Mesenchymal stem cell (in vitro differentiated cells and primary cell): ENCODE measurements around the gene ALAD.

ENCODE experiments used
- DNase-seq: peaks from one replicate; pipeline ENCODE4 v3.0.0-alpha.2; 2013
- H2AFZ ChIP-seq: one replicate; pipeline ENCODE4 v1.6.1; 2013; ENCODE audit warnings: low read depth, mild to moderate bottlenecking, control low read depth, inconsistent platforms, low read length, moderate library complexity
- H2AK5ac ChIP-seq: 2 replicates; pipeline ENCODE4 v1.6.1; 2013; ENCODE audit warnings: low read length, moderate library complexity, mild to moderate bottlenecking, inconsistent platforms; ENCODE audit not compliant: severe bottlenecking
- H2BK120ac ChIP-seq: one replicate; pipeline ENCODE4 v1.6.1; 2013; ENCODE audit warnings: low read depth, mild to moderate bottlenecking, inconsistent platforms, low read length, moderate library complexity
- H2BK12ac ChIP-seq, 2 experiments: one replicate each; pipeline ENCODE4 v1.6.1; 2013; ENCODE audit warnings: inconsistent platforms in 2 of 2, low read length in 2 of 2, mild to moderate bottlenecking in 2 of 2, moderate library complexity in 2 of 2, control low read depth in 1 of 2
- H2BK15ac ChIP-seq: one replicate; pipeline ENCODE4 v1.6.1; 2013; ENCODE audit warnings: mild to moderate bottlenecking, low read depth, inconsistent platforms; ENCODE audit not compliant: poor library complexity, severe bottlenecking
- H2BK5ac ChIP-seq: 2 replicates; pipeline ENCODE4 v1.6.1; 2013; ENCODE audit warnings: low read depth, mild to moderate bottlenecking, low read length, control low read depth, inconsistent platforms; ENCODE audit not compliant: poor library complexity, severe bottlenecking
- H3K14ac ChIP-seq, 2 experiments: one replicate each; pipeline ENCODE4 v1.6.1; 2013; ENCODE audit warnings: inconsistent platforms in 2 of 2, low read length in 2 of 2, control low read depth in 1 of 2, mild to moderate bottlenecking in 1 of 2, moderate library complexity in 1 of 2
- H3K18ac ChIP-seq, 2 experiments: one replicate each; pipeline ENCODE4 v1.6.1; 2013; ENCODE audit warnings: inconsistent platforms in 2 of 2, low read length in 2 of 2, control low read depth in 1 of 2, low read depth in 1 of 2, mild to moderate bottlenecking in 1 of 2
- H3K23ac ChIP-seq, 2 experiments: one replicate each; pipeline ENCODE4 v1.6.1; 2013; ENCODE audit warnings: inconsistent platforms in 2 of 2, low read length in 2 of 2, mild to moderate bottlenecking in 2 of 2, moderate library complexity in 2 of 2, control low read depth in 1 of 2
- H3K27ac ChIP-seq: 2 replicates; pipeline ENCODE4 v1.5.1; 2013; ENCODE audit warnings: mild to moderate bottlenecking, moderate library complexity, low read length, control low read depth, inconsistent platforms; ENCODE audit not compliant: poor library complexity, severe bottlenecking
- H3K27me3 ChIP-seq, 2 experiments: 2 replicates each; pipeline versions ENCODE4 v1.6.1 to v1.7.0; 2013; ENCODE audit warnings: low read length in 2 of 2, mild to moderate bottlenecking in 2 of 2, moderate library complexity in 2 of 2, control low read depth in 1 of 2, inconsistent platforms in 1 of 2; ENCODE audit not compliant: control insufficient read depth in 1 of 2, insufficient read depth in 1 of 2
- H3K36me3 ChIP-seq, 2 experiments: 2 replicates each; pipeline versions ENCODE4 v1.6.1 to v1.7.0; 2013; ENCODE audit warnings: low read length in 2 of 2, control low read depth in 1 of 2, inconsistent platforms in 1 of 2, low read depth in 1 of 2, mild to moderate bottlenecking in 1 of 2; ENCODE audit not compliant: insufficient read depth in 2 of 2, control insufficient read depth in 1 of 2
- H3K4ac ChIP-seq, 2 experiments: one replicate each; pipeline ENCODE4 v1.6.1; 2013; ENCODE audit warnings: inconsistent platforms in 2 of 2, low read length in 2 of 2, mild to moderate bottlenecking in 2 of 2, moderate library complexity in 2 of 2, control low read depth in 1 of 2, low read depth in 1 of 2
- H3K4me1 ChIP-seq: 2 replicates; pipeline ENCODE4 v1.6.1; 2013; ENCODE audit warnings: low read depth, low read length, control low read depth; ENCODE audit not compliant: control insufficient read depth, insufficient read depth
- H3K4me2 ChIP-seq: 2 replicates; pipeline ENCODE4 v1.6.1; 2013; ENCODE audit warnings: low read length, mild to moderate bottlenecking, inconsistent platforms; ENCODE audit not compliant: poor library complexity, severe bottlenecking
- H3K4me3 ChIP-seq, 2 experiments: 2 replicates each; pipeline versions ENCODE4 v1.5.1 to v1.7.0; 2013; ENCODE audit warnings: low read length in 2 of 2, mild to moderate bottlenecking in 2 of 2, control low read depth in 1 of 2, low read depth in 1 of 2; ENCODE audit not compliant: insufficient read depth in 1 of 2
- H3K79me1 ChIP-seq: replicated peaks from 2 replicates; pipeline ENCODE4 v1.6.1; 2013; ENCODE audit warnings: mild to moderate bottlenecking, control low read depth, low read length, inconsistent platforms; ENCODE audit not compliant: poor library complexity, severe bottlenecking
- H3K9ac ChIP-seq: 2 replicates; pipeline ENCODE4 v1.7.0; 2013; ENCODE audit warnings: mild to moderate bottlenecking, low read length, moderate library complexity
- H3K9me3 ChIP-seq: 2 replicates; pipeline ENCODE4 v1.7.0; 2013; ENCODE audit warnings: mild to moderate bottlenecking, low read length; ENCODE audit not compliant: control insufficient read depth
- H4K8ac ChIP-seq: one replicate; pipeline ENCODE4 v1.6.1; 2013; ENCODE audit warnings: inconsistent platforms, mild to moderate bottlenecking, low read length, moderate library complexity
- H4K91ac ChIP-seq: one replicate; pipeline ENCODE4 v1.6.1; 2013; ENCODE audit warnings: mild to moderate bottlenecking, low read length, inconsistent platforms
- WGBS: methylation state at CpG from one replicate; pipeline ENCODE4 v1.1.7; 2013; ENCODE audit warnings: mixed read lengths; 5-methylcytosine and 5-hydroxymethylcytosine counted together

The ALAD gene

DNA sequence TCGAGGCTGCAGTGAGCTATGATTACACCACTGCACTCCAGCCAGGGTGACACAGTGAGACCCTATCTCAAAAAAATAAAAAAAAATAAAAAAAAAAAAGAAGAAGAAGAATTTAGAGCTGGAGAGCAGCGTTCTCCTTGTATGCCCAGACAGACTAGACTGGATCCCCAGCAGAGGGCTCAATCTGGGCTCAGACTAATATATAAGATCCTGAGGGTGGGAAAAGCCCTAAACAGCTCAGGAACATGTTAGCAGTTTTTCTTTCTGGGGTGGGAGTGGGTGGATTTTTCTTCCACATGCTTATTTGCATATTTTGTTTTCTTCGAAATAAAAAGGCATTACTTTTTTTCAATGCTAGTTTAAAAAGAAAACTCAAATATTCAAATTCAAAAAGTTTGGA, 52.6 kb downstream of the ALAD start:
- Histone ChIP-seq H3K4me3 (no peak overlapping the region), H2BK120ac (no peak overlapping the region), H3K9ac (no peak overlapping the region), H2AK5ac (no peak overlapping the region), H2AFZ (no peak overlapping the region), H2BK5ac (no peak overlapping the region), H4K91ac (no peak overlapping the region), H3K27ac (no peak overlapping the region), H3K4me2 (no peak overlapping the region), H3K4ac (no peak overlapping the region), H3K14ac (no peak overlapping the region), H3K4me1 (peaks cover 6% of the 10 kb centered on the region), H3K18ac (no peak overlapping the region), H3K27me3 (peaks cover 37 to 59% of the 10 kb centered on the region in 2 experiments), H3K36me3 (no peaks in the 10 kb centered on the region), H4K8ac (no peak overlapping the region), H3K9me3 (no peaks in the 10 kb centered on the region), H2BK15ac (no peak overlapping the region), H3K23ac (no peak overlapping the region), H2BK12ac (no peak overlapping the region), H3K79me1 (no peaks in the 10 kb centered on the region)
- WGBS, result 97% methylated on average over 2 of the region's 3 CpGs
- no peak for DNase-seq

DNA sequence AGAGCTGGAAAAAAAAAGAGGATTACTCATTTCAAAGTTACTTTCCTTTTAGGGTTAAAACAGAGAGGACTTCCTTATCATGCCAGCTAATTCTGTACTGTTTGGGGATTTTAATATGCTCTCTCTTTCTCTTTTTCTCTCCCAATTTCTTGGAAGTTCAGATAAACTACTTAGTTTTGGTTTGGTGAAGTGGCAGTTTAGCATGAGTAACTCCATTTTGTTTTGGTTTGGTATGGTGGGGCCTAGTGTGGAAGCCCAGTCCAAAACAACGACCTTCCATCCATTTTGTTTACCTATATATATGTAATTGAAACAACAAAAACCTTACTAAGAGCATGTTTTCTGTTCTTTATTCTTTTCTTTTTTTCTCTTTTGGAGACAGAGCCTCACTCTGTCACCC, 55.4 kb downstream of the ALAD start:
- H2BK120ac ChIP-seq, result no peak overlapping the region
- no peaks in the 10 kb centered on the region for H3K79me1 ChIP-seq
- H4K91ac ChIP-seq, result no peak overlapping the region
- H3K36me3 ChIP-seq, result no peaks in the 10 kb centered on the region
- no peak overlapping the region for H2BK15ac ChIP-seq
- H3K27ac ChIP-seq, result no peak overlapping the region
- no peak overlapping the region for H2AK5ac ChIP-seq
- H3K4me3 ChIP-seq, result no peak overlapping the region
- no CpG with 5 or more reads among the region's 1 CpG for WGBS
- no peak overlapping the region for H2AFZ ChIP-seq
- H3K23ac ChIP-seq, result no peak overlapping the region
- no peak overlapping the region for H3K4me2 ChIP-seq
- H3K9ac ChIP-seq, result no peak overlapping the region
- H3K4ac ChIP-seq, result no peak overlapping the region
- H2BK12ac ChIP-seq, result no peak overlapping the region
- no peaks in the 10 kb centered on the region for H3K9me3 ChIP-seq
- H3K14ac ChIP-seq, result no peak overlapping the region
- no peak for DNase-seq
- H3K4me1 ChIP-seq, result peaks cover 6% of the 10 kb centered on the region
- no peak overlapping the region for H3K18ac ChIP-seq
- no peak overlapping the region for H4K8ac ChIP-seq
- H3K27me3 ChIP-seq, result peaks cover 14 to 36% of the 10 kb centered on the region in 2 experiments
- no peak overlapping the region for H2BK5ac ChIP-seq

DNA sequence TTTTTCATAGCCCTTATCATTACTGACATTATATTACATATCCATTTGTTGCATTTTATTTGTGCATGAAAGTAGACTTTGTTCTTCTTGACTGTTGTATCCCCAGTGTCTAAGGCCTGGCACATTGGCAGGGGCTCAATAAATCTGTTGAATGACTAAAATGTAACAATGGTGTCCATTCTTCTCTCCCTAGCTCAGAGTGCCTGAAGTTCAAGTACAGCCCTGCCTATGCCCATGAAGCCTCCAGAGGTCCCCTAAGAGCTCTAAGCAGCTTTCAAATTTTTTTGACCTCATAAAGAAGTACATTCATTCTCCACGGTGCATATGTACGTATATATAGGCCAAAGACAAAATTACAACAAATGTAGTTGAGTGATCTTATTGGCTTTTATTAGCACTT, 55.9 kb downstream of the ALAD start:
- no peak overlapping the region for H2BK12ac ChIP-seq
- H3K4ac ChIP-seq, result no peak overlapping the region
- no peak overlapping the region for H2BK120ac ChIP-seq
- no peak overlapping the region for H2AK5ac ChIP-seq
- H3K79me1 ChIP-seq, result no peaks in the 10 kb centered on the region
- no peaks in the 10 kb centered on the region for H3K9me3 ChIP-seq
- H3K27ac ChIP-seq, result no peak overlapping the region
- H3K14ac ChIP-seq, result no peak overlapping the region
- no peak overlapping the region for H2BK5ac ChIP-seq
- no peak overlapping the region for H3K23ac ChIP-seq
- H4K91ac ChIP-seq, result no peak overlapping the region
- no peak overlapping the region for H4K8ac ChIP-seq
- no peak overlapping the region for H3K9ac ChIP-seq
- no peaks in the 10 kb centered on the region for H3K36me3 ChIP-seq
- peaks cover 6% of the 10 kb centered on the region for H3K4me1 ChIP-seq
- no CpG with 5 or more reads among the region's 2 CpGs for WGBS
- H2BK15ac ChIP-seq, result no peak overlapping the region
- H3K27me3 ChIP-seq, result peaks cover 10 to 31% of the 10 kb centered on the region in 2 experiments
- no peak overlapping the region for H3K4me2 ChIP-seq
- DNase-seq, result no peak
- no peak overlapping the region for H3K4me3 ChIP-seq
- H2AFZ ChIP-seq, result no peak overlapping the region
- H3K18ac ChIP-seq, result no peak overlapping the region

DNA sequence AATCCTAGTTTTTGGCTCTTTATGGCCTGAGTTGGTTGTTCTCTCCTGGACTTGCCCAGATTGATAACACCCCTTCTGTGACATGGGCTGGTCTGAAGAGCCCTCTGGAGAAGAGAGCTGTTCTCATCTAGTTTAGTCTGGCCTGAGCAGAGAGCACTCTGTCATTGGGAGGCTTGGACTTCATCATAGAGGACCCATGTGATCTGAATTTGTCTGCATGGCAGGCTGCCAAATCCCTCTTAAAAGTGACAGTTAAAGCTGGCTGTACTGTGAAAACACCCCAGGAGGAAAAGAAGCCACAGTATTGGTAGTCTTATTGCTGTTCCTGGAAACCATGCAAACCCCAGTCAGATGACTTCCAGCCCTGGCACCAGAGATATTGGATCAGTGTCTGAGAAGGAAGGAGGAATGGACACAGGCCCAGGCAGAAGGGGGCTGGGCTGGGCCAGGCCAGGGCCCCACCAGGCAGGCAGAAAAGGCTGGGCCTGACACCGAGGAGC, 57.3 kb downstream of the ALAD start:
- Histone ChIP-seq H3K36me3 (no peaks in the 10 kb centered on the region), H2BK5ac (no peak overlapping the region), H2BK12ac (no peak overlapping the region), H3K9ac (peak overlapping the region; percentile 77), H3K4me2 (no peak overlapping the region), H4K8ac (peak overlapping the region; percentile 79), H3K18ac (peak overlapping the region in 1 of 2 experiments; percentile 6), H4K91ac (no peak overlapping the region), H2BK15ac (no peak overlapping the region), H3K4ac (no peak overlapping the region), H3K27ac (no peak overlapping the region), H3K27me3 (peaks cover 0 to 20% of the 10 kb centered on the region in 2 experiments), H3K14ac (no peak overlapping the region), H3K9me3 (no peaks in the 10 kb centered on the region), H2AFZ (peak overlapping the region; percentile 29), H2BK120ac (no peak overlapping the region), H3K23ac (peak overlapping the region in 1 of 2 experiments; percentile 23), H3K4me1 (peaks cover 2% of the 10 kb centered on the region), H2AK5ac (no peak overlapping the region), H3K4me3 (no peak overlapping the region), H3K79me1 (no peaks in the 10 kb centered on the region)
- DNase-seq, result peak; percentile 96
- WGBS, result 60% methylated on average over 1 of the region's 1 CpG
